ENCODE results near the gene NOP56. TPM values are rescaled to one million over a fixed set of nuclear protein-coding genes. Genes with fewer than 3 reads are reported as not detected.

Gene NOP56
- total and polyA plus RNA-seq, 2 of the 4 experiments (the other 2 are of a cell fraction) = 189 to 231 TPM

DNA sequence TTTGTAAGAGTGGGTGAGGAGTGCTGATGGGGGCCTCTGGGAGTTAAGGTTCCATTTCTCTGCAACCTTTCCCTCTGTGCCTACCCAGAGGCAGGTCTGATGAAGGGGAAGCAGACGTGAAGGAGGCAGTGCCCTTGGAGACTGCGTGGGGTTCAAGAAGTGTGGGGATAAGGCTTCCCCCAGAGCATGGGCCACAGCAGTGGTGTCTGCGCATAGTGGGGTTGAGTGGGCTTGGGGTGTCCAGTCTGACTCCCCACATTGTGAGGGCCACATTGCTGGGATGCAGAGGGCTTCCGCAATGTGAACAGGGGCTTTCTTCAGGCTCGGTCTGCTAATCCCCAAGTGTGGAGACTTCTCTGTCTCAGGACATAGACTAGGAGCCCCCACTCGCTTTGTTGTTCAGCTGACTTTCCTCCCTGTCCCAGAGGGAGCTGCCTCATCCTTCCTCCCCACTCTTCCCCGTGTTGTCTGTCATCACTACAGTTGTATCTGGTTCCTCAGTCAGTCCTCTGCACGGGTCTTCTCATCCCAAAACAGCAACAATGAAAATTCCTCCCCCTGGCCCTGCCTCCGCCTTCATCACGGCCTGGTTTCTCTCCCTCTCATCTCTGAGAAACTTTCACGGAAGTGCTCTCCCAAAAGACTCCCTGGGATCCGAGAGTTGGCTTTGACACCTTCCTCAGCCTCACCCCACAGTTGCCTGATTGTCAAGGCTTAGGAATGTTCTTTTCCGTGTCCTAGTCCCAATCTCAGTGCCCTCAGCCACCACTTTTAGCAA lies 43.0 kb downstream of the NOP56 start:
- ChIA-PET CTCF (no interaction called here), POLR2A (ENCODE audit: unreplicated experiment) (no interaction called here)
- H2AFZ ChIP-seq (replicated peaks; ENCODE audit: low read length, poor library complexity) = no peak overlapping the region
- H2AK9ac ChIP-seq (replicated peaks; ENCODE audit: low read depth, low read length, poor library complexity) = no peak overlapping the region
- in situ Hi-C loops (cut with MboI; ENCODE audit: low sequenced_read_pairs) = no loop called here
- H3K36me3 ChIP-seq (ENCODE audit: control insufficient read depth, insufficient read depth, low read length) = no peaks in the 10 kb centered on the region
- BruUV-seq (replicated peaks) = no TSS peak
- no peak overlapping the region for H3K4ac ChIP-seq (ENCODE audit: low read depth, low read length)
- no peak overlapping the region for H3K4me3 ChIP-seq (ENCODE audit: insufficient read depth, low read depth, low read length)
- H2BK15ac ChIP-seq (ENCODE audit: low read depth, low read length) = no peak overlapping the region
- H3K79me1 ChIP-seq (ENCODE audit: low read depth in 1 of 2, low read length in 2 of 2) = no peaks in the 10 kb centered on the region
- no peaks in the 10 kb centered on the region; the same call in 1 of the 2 replicates for H3K9me1 ChIP-seq (ENCODE audit: insufficient read depth, low read length)
- no peak overlapping the region for H2BK20ac ChIP-seq (ENCODE audit: low read depth, low read length)
- H3K27me3 ChIP-seq (ENCODE audit: control insufficient read depth, insufficient read depth, low read length) = peaks cover 66% of the 10 kb centered on the region
- intact Hi-C loops (cut with micrococcal nuclease) = loop anchor here (2.0 kb wide), 1 partner anchor 45 kb away; no protein-coding TSS in a partner anchor
- 71% methylated on average over 10 of the region's 13 CpGs; no CpG with 5 or more reads in 1 of the 2 experiments for WGBS, 2 experiments (ENCODE audit: extremely low coverage in 2 of 2, insufficient read length in 1 of 2)
- H4K20me1 ChIP-seq (ENCODE audit: insufficient read depth, low read length) = no peaks in the 10 kb centered on the region; the same call in 1 of the 2 replicates
- H3K56ac ChIP-seq (ENCODE audit: extremely low read depth, insufficient read depth, low read length) = no peak overlapping the region
- no peak overlapping the region for H3K18ac ChIP-seq (ENCODE audit: low read depth, low read length)
- H3K14ac ChIP-seq (replicated peaks; ENCODE audit: low read depth, low read length) = no peak overlapping the region
- no peak overlapping the region for H4K5ac ChIP-seq (ENCODE audit: low read depth, low read length)
- no peak overlapping the region for H3K9ac ChIP-seq (ENCODE audit: low read depth, low read length)
- H2BK5ac ChIP-seq (ENCODE audit: low read depth, low read length, poor library complexity, severe bottlenecking) = no peak overlapping the region
- no peak overlapping the region for H4K8ac ChIP-seq (ENCODE audit: low read depth in 2 of 2, low read length in 2 of 2)
- H3K9me3 ChIP-seq (ENCODE audit: control insufficient read depth, insufficient read depth, low read length) = no peaks in the 10 kb centered on the region
- H4K91ac ChIP-seq (ENCODE audit: insufficient read depth, low read depth, low read length) = no peak overlapping the region
- H3K4me1 ChIP-seq (ENCODE audit: control insufficient read depth, insufficient read depth, low read length) = no peaks in the 10 kb centered on the region
- no peak overlapping the region for H3K27ac ChIP-seq (ENCODE audit: insufficient read depth, low read length)
- no peak overlapping the region for H2AK5ac ChIP-seq (ENCODE audit: low read depth, low read length)
- H3K23ac ChIP-seq (ENCODE audit: low read depth, low read length) = no peak overlapping the region
- ATAC-seq (ENCODE audit: low read depth) = no peak
- H3K4me2 ChIP-seq (ENCODE audit: low read depth, low read length) = no peak overlapping the region
- no peak for DNase-seq
- no peak overlapping the region for H2BK120ac ChIP-seq (ENCODE audit: low read depth, low read length)
- dilution Hi-C loops (cut with HindIII; ENCODE audit: low sequenced_read_pairs, unreplicated experiment) = no loop called here
- TF ChIP-seq MAFK (IDR thresholded peaks at IDR 0.05; ENCODE audit: low read depth, low read length) (no peak), RAD21 (IDR thresholded peaks at IDR 0.05; ENCODE audit: low read length) (no peak), BHLHE40 (IDR thresholded peaks at IDR 0.05; ENCODE audit: low read depth, low read length) (no peak), CHD1 (IDR thresholded peaks at IDR 0.05; ENCODE audit: low read depth, low read length) (no peak), SMC3 (IDR thresholded peaks at IDR 0.05; ENCODE audit: low read depth, low read length) (no peak), RCOR1 (IDR thresholded peaks at IDR 0.05; ENCODE audit: insufficient replicate concordance, low read length) (no peak), CEBPB (IDR thresholded peaks at IDR 0.05; ENCODE audit: low read depth, low read length) (no peak), RFX5 (IDR thresholded peaks at IDR 0.05; ENCODE audit: low read depth, low read length) (no peak), POLR2A (IDR thresholded peaks at IDR 0.05; ENCODE audit: low read depth, low read length) (no peak), MAZ (IDR thresholded peaks at IDR 0.05; ENCODE audit: borderline replicate concordance, low read depth, low read length) (no peak), FOS (IDR thresholded peaks at IDR 0.05; ENCODE audit: low read depth, low read length) (no peak), MXI1 (IDR thresholded peaks at IDR 0.05; ENCODE audit: borderline replicate concordance, low read depth, low read length) (no peak), NFE2L2 (IDR thresholded peaks at IDR 0.05; ENCODE audit: low read depth, low read length) (no peak)
- TF ChIP-seq, protein P1, sequence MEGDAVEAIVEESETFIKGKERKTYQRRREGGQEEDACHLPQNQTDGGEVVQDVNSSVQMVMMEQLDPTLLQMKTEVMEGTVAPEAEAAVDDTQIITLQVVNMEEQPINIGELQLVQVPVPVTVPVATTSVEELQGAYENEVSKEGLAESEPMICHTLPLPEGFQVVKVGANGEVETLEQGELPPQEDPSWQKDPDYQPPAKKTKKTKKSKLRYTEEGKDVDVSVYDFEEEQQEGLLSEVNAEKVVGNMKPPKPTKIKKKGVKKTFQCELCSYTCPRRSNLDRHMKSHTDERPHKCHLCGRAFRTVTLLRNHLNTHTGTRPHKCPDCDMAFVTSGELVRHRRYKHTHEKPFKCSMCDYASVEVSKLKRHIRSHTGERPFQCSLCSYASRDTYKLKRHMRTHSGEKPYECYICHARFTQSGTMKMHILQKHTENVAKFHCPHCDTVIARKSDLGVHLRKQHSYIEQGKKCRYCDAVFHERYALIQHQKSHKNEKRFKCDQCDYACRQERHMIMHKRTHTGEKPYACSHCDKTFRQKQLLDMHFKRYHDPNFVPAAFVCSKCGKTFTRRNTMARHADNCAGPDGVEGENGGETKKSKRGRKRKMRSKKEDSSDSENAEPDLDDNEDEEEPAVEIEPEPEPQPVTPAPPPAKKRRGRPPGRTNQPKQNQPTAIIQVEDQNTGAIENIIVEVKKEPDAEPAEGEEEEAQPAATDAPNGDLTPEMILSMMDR (conservative IDR thresholded peaks at IDR 0.05; ENCODE audit: low read depth, low read length) = no peak
- TF ChIP-seq, protein P2, sequence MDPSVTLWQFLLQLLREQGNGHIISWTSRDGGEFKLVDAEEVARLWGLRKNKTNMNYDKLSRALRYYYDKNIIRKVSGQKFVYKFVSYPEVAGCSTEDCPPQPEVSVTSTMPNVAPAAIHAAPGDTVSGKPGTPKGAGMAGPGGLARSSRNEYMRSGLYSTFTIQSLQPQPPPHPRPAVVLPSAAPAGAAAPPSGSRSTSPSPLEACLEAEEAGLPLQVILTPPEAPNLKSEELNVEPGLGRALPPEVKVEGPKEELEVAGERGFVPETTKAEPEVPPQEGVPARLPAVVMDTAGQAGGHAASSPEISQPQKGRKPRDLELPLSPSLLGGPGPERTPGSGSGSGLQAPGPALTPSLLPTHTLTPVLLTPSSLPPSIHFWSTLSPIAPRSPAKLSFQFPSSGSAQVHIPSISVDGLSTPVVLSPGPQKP (IDR thresholded peaks at IDR 0.05; ENCODE audit: borderline replicate concordance, low read depth, low read length) = no peak
